Neural cell (in vitro differentiated cells): ENCODE data around the gene TSC1. TPM values are rescaled to one million over a fixed set of nuclear protein-coding genes. Genes with fewer than 3 reads are reported as not detected.

Experiments used
- H2AFZ ChIP-seq: fragments of 200-600, 300-800 bp; sonication (generic), shearing (Covaris generic); 2 replicates; pipeline ENCODE4 v1.6.0; 2014; ENCODE audit warnings: low read depth, mild to moderate bottlenecking, antibody characterized with exemption, low read length, moderate library complexity
- H3F3A ChIP-seq: fragments of 200-600 bp; shearing (Covaris generic); 2 replicates; pipeline ENCODE4 v1.6.1; 2016; ENCODE audit warnings: mild to moderate bottlenecking, moderate library complexity, mixed read lengths, antibody characterized with exemption, low read length; ENCODE audit not compliant: insufficient read depth, poor library complexity, severe bottlenecking
- H3K27ac ChIP-seq: fragments of 200-600, 300-800 bp; sonication (generic), shearing (Covaris generic); 2 replicates; pipeline ENCODE4 v1.5.1; 2014; ENCODE audit warnings: mild to moderate bottlenecking, low read length, moderate library complexity
- H3K27me3 ChIP-seq: fragments of 300-800, 200-600 bp; sonication (generic), shearing (Covaris generic); 2 replicates; pipeline ENCODE4 v1.6.0; 2014; ENCODE audit warnings: mild to moderate bottlenecking, low read depth, low read length, moderate library complexity; ENCODE audit not compliant: insufficient read depth
- H3K36me3 ChIP-seq: fragments of 300-800, 200-600 bp; sonication (generic), shearing (Covaris generic); 2 replicates; pipeline ENCODE4 v1.5.1; 2014; ENCODE audit warnings: mild to moderate bottlenecking, antibody characterized with exemption, low read length, moderate library complexity; ENCODE audit not compliant: insufficient read depth
- H3K4me2 ChIP-seq: fragments of 300-800, 200-600 bp; sonication (generic), shearing (Covaris generic); 2 replicates; pipeline ENCODE4 v1.6.0; 2014; ENCODE audit warnings: mild to moderate bottlenecking, low read length
- H3K4me3 ChIP-seq: fragments of 300-800, 200-600 bp; sonication (generic), shearing (Covaris generic); 2 replicates; pipeline ENCODE4 v1.5.1; 2014; ENCODE audit warnings: mild to moderate bottlenecking, low read length, moderate library complexity
- H3K79me2 ChIP-seq: fragments of 200-600 bp; shearing (Covaris generic); replicated peaks from 2 replicates; pipeline ENCODE4 v1.6.0; 2014; ENCODE audit warnings: mild to moderate bottlenecking, low read length, moderate library complexity; ENCODE audit not compliant: insufficient read depth
- H3K9ac ChIP-seq: fragments of 300-800, 200-600 bp; sonication (generic), shearing (Covaris generic); 2 replicates; pipeline ENCODE4 v1.6.1; 2016; ENCODE audit warnings: mild to moderate bottlenecking, low read length, mixed read lengths
- H3K9me2 ChIP-seq: fragments of 200-600 bp; shearing (Covaris generic); 2 replicates; pipeline ENCODE4 v1.6.1; 2016; ENCODE audit warnings: mild to moderate bottlenecking, low read length, mixed read lengths; ENCODE audit not compliant: insufficient read depth
- H3K9me3 ChIP-seq: fragments of 200-600, 300-800 bp; sonication (generic), shearing (Covaris generic); 2 replicates; pipeline ENCODE4 v1.6.1; 2016; ENCODE audit warnings: mild to moderate bottlenecking, mixed run types, low read length, moderate library complexity, mixed read lengths
- H4K20me1 ChIP-seq: fragments of 200-600 bp; shearing (Covaris generic); 2 replicates; pipeline ENCODE4 v1.6.1; 2016; ENCODE audit warnings: mild to moderate bottlenecking, mixed run types; ENCODE audit not compliant: insufficient read depth
- CTCF ChIP-seq: fragments of 450-650 bp; IDR thresholded peaks from 2 replicates; pipeline ENCODE4 v1.5.1; 2014; ENCODE audit warnings: antibody characterized with exemption, mild to moderate bottlenecking, moderate library complexity; ENCODE audit not compliant: poor library complexity, severe bottlenecking
- EP300 ChIP-seq: fragments of 450-650 bp; conservative IDR thresholded peaks from 2 replicates; pipeline ENCODE4 v1.6.1; 2014; ENCODE audit warnings: antibody characterized with exemption, mild to moderate bottlenecking, moderate library complexity; ENCODE audit not compliant: poor library complexity, severe bottlenecking
- EZH2 ChIP-seq: fragments of 200-600, 300-800 bp; shearing (Covaris generic), sonication (generic); IDR thresholded peaks from 2 replicates; pipeline ENCODE4 v1.6.1; 2014; ENCODE audit warnings: antibody characterized with exemption, low read length, borderline replicate concordance, mild to moderate bottlenecking; ENCODE audit not compliant: insufficient read depth, poor library complexity, severe bottlenecking
- MXI1 ChIP-seq: fragments of 450-650 bp; conservative IDR thresholded peaks from 2 replicates; pipeline ENCODE4 v1.6.1; 2014; ENCODE audit warnings: antibody characterized with exemption, mild to moderate bottlenecking; ENCODE audit not compliant: poor library complexity, severe bottlenecking
- POLR2AphosphoS5 ChIP-seq: IDR thresholded peaks from 2 replicates; pipeline ENCODE4 v1.6.1; 2012
- RAD21 ChIP-seq: fragments of 450-650 bp; conservative IDR thresholded peaks from 2 replicates; pipeline ENCODE4 v1.6.1; 2014; ENCODE audit warnings: antibody characterized with exemption, mild to moderate bottlenecking, moderate library complexity
- REST ChIP-seq: IDR thresholded peaks from 2 replicates; pipeline ENCODE4 v1.6.1; 2012; ENCODE audit warnings: borderline replicate concordance
- SMC3 ChIP-seq: fragments of 450-650 bp; conservative IDR thresholded peaks from 2 replicates; pipeline ENCODE4 v1.6.1; 2014; ENCODE audit warnings: antibody characterized with exemption, mild to moderate bottlenecking, moderate library complexity; ENCODE audit not compliant: poor library complexity
- TAF1 ChIP-seq: IDR thresholded peaks from 2 replicates; pipeline ENCODE4 v1.6.1; 2012; ENCODE audit warnings: low read depth
- polyA plus RNA-seq: library from polyadenylated mRNA; depleted of rRNA; stranded (reverse); fragments of >200 nt; gene quantifications from 2 replicates; pipeline ENCODE4 v1.2.3, GENCODE V29; 2014

Gene TSC1
- polyA plus RNA-seq, 1 donor from 2014 or later: 47.1 TPM

- Histone ChIP-seq H3F3A (no peaks in the 10 kb centered on the region), H3K79me2 (no peaks in the 10 kb centered on the region), H3K27ac (no peak overlapping the region), H3K4me3 (no peak overlapping the region), H3K4me2 (no peak overlapping the region), H4K20me1 (no peaks in the 10 kb centered on the region), H3K27me3 (no peaks in the 10 kb centered on the region), H3K9me3 (no peaks in the 10 kb centered on the region), H3K9me2 (no peaks in the 10 kb centered on the region), H3K9ac (no peak overlapping the region), H2AFZ (no peak overlapping the region), H3K36me3 (no peaks in the 10 kb centered on the region)
- TF ChIP-seq EP300 (no peak), CTCF (no peak), RAD21 (no peak), EZH2 (no peak), MXI1 (no peak), REST (no peak), SMC3 (no peak), TAF1 (no peak), POLR2AphosphoS5 (no peak)
These were observed 98.1 kb downstream of the TSC1 start for GRCh38 chr9:132846109-132846917.

GRCh38 chr9:132842124-132843044, 102.0 kb downstream of the TSC1 start:
- Histone ChIP-seq H3K9me3 (no peaks in the 10 kb centered on the region), H3K27ac (no peak overlapping the region), H3K9ac (no peak overlapping the region), H3K27me3 (no peaks in the 10 kb centered on the region), H4K20me1 (no peaks in the 10 kb centered on the region), H3K9me2 (no peaks in the 10 kb centered on the region), H3F3A (no peaks in the 10 kb centered on the region), H3K4me3 (no peak overlapping the region), H3K4me2 (no peak overlapping the region), H3K79me2 (no peaks in the 10 kb centered on the region), H2AFZ (no peak overlapping the region), H3K36me3 (no peaks in the 10 kb centered on the region)
- TF ChIP-seq POLR2AphosphoS5 (no peak), EZH2 (no peak), REST (no peak)
